Measurements from ENCODE around the gene TOM1. TPM values are rescaled to one million over a fixed set of nuclear protein-coding genes. Genes with fewer than 3 reads are reported as not detected.

The TOM1 gene
- total and polyA plus RNA-seq, 10 of the 15 experiments (the other 5 are each of a cell fraction or from before 2014, with no cell fraction given): 2.2 to 64.6 (median 40.3) TPM

DNA sequence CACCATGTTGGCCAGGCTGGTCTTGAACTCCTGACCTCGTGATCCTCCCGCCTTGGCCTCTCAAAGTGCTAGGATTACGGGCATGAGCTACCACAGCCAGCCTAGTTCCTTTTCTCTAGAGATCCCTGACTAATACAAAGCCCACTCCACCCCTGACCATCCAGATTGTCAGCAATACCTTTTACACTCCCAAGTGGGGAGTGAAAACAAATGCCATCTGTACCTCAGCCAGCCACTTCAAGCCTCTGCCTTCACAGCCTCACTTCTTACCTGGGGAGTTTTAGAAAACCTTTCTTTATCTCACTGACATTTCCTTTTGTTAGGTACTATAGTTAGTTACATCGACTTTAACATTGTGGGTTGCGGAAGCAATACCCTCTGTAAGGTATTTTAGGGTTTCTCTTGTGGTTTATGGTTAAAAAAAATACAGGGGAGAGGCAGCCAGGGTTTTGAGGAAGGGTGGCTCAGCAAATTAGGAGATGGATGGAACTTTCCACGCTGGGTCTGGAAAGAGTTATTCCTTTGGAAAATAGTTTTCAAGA, 8.9 kb downstream of the TOM1 start (continued):
- TF ChIP-seq ZBED1 (IDR thresholded peaks at IDR 0.05; ENCODE audit: borderline replicate concordance) (peak; percentile 76; the same call in 1 of the 2 replicates), CBX3 (IDR thresholded peaks at IDR 0.05; ENCODE audit: borderline replicate concordance, low read depth) (no peak), RUNX3 (IDR thresholded peaks at IDR 0.05; ENCODE audit: low read length) (peak; percentile 100), MEF2B (IDR thresholded peaks at IDR 0.05; ENCODE audit: partially characterized antibody, poor library complexity, severe bottlenecking) (peak; percentile 93), IKZF1 (conservative IDR thresholded peaks at IDR 0.05) (peak; percentile 72; the same call in 1 of the 2 replicates), HDAC6 (IDR thresholded peaks at IDR 0.05; ENCODE audit: unreplicated experiment) (no peak), EED (IDR thresholded peaks at IDR 0.05; ENCODE audit: low read depth) (peak; percentile 88), MYB (IDR thresholded peaks at IDR 0.05; ENCODE audit: borderline replicate concordance, low read depth, low read length) (no peak)

DNA sequence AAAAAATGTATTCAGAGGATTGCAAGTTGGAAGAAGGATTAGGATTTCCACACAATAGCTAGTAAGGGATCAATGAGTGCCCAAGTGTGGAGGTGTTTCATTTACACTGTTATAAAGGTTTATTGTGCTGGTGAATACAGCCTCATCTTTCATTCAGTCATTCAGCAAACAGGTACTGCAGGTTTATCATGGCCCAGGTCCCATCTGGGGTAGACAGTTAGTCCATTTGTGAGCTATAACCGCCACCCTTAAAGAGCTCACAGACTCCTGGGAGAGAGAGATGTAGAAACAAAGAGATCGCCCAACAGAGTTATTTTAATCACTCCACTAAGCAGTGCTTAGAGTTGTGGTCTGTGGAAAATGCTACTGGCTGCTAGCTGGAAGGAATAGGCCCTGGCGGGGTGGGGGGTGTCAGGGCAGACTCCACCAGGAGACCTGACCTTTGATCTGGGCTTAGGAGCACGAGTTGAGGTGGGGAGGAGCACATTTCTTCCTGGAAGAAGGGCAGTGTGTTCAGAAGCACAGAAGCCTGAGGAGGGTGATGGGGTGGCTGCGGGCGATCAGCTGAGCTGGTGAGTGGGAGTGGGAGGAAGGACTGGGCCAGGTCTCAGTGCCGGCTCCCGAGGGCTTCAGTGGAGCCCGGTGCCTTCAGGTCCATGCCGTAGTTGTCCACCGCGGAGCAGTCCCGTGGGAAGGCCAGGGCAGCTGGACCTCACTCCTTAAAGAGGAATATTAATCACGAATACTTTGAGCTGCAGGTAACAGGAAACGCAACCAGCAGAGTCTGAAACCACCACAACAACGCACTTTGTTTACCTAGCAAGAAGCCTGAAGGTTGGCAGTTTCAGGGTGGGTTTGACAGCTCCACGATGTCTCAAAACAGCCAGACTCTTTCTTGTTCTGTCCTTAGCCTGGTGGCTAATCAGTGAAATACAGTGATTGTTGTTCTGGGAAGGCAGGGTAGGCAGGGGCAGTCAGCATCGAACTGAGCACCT, 11.2 kb downstream of the TOM1 start:
- in situ Hi-C loops (cut with MboI): no loop called here
- Histone ChIP-seq H3K4me1 (ENCODE audit: control insufficient read depth, insufficient read depth, low read length) (peaks cover 76% of the 10 kb centered on the region), H3K4me2 (ENCODE audit: control insufficient read depth, insufficient read depth) (peak overlapping the region; percentile 38), H3K4me3 (peak overlapping the region; percentile 6; the same call in 1 of the 2 replicates), H3K9me3 (replicated peaks; ENCODE audit: control insufficient read depth, insufficient read depth, low read length) (no peaks in the 10 kb centered on the region), H2AFZ (ENCODE audit: control insufficient read depth, low read depth, low read length) (no peak overlapping the region), H3K27me3 (replicated peaks in 1 of 2; ENCODE audit: control insufficient read depth in 2 of 2, insufficient read depth in 2 of 2, low read length in 1 of 2) (no peaks in the 10 kb centered on the region), H4K20me1 (ENCODE audit: control insufficient read depth, insufficient read depth) (peaks cover 2% of the 10 kb centered on the region; the same call in 1 of the 2 replicates), H3K27ac (ENCODE audit: control insufficient read depth, insufficient read depth) (peak overlapping the region; percentile 43), H3K9ac (ENCODE audit: control insufficient read depth, insufficient read depth, low read length) (peak overlapping the region; percentile 30; the same call in 1 of the 2 replicates), H3K36me3 (ENCODE audit: control insufficient read depth in 2 of 2, insufficient read depth in 2 of 2, low read length in 1 of 2) (no peaks in the 10 kb centered on the region), H3K79me2 (ENCODE audit: control insufficient read depth, insufficient read depth, low read length) (peaks cover 7% of the 10 kb centered on the region)
- intact Hi-C loops (cut with micrococcal nuclease; ENCODE audit: unreplicated experiment): no loop called here
- CTCF ChIA-PET: interaction anchor here (0.6 to 1.3 kb wide), 8 partner anchors 11 to 271 kb away, joined by 3 to 4 read pairs (median 3); partner anchors contain the start of gene TOM1
- RAD21 ChIA-PET (ENCODE audit: unreplicated experiment): interaction anchor here (0.7 to 4.8 kb wide), 8 partner anchors 9 to 80 kb away, joined by 3 to 16 read pairs (median 3); partner anchors contain the start of gene TOM1
- FAIRE-seq (no peak), DNase-seq (ENCODE audit: low read depth, low spot score) (no peak), ATAC-seq (peak; percentile 36)
- 12% methylated on average over 18 of the region's 18 CpGs for WGBS (ENCODE audit: insufficient coverage, insufficient replicate concordance, low lambda C conversion rate, missing lambda C conversion rate)
- SMC1A ChIA-PET (ENCODE audit: uncharacterized antibody, unreplicated experiment): interaction anchor here (0.5 to 4.1 kb wide), 12 partner anchors 8 to 640 kb away, joined by 3 to 23 read pairs (median 4); partner anchors contain the start of gene TOM1
- POLR2A ChIA-PET: interaction anchor here (1.2 to 3.0 kb wide), 3 partner anchors 11 to 100 kb away, joined by 4 to 23 read pairs (median 4); partner anchors contain the start of gene TOM1
- BruUV-seq (replicated peaks): no TSS peak
- TF ChIP-seq RUNX3 (IDR thresholded peaks at IDR 0.05; ENCODE audit: low read length) (peak; percentile 66), MTA3 (IDR thresholded peaks at IDR 0.05; ENCODE audit: borderline replicate concordance, low read length) (0 out of 2 replicates have a peak, but pooled peaks have one; percentile 43), NRF1 (conservative IDR thresholded peaks at IDR 0.05; ENCODE audit: low read depth, low read length) (no peak), TCF7 (IDR thresholded peaks at IDR 0.05; ENCODE audit: borderline replicate concordance) (no peak), NBN (IDR thresholded peaks at IDR 0.05) (no peak), NR2F1 (conservative IDR thresholded peaks at IDR 0.05) (peak; percentile 44), MTA2 (IDR thresholded peaks at IDR 0.05; ENCODE audit: low read depth) (0 out of 2 replicates have a peak, but pooled peaks have one; percentile 14), GATAD2B (conservative IDR thresholded peaks at IDR 0.05; ENCODE audit: low read depth) (peak; percentile 49; the same call in 1 of the 2 replicates), SPI1 (IDR thresholded peaks at IDR 0.05; ENCODE audit: borderline replicate concordance, insufficient read depth, low read depth, low read length) (no peak), CREM (IDR thresholded peaks at IDR 0.05; ENCODE audit: low read depth) (0 out of 2 replicates have a peak, but pooled peaks have one; percentile 12), EED (IDR thresholded peaks at IDR 0.05; ENCODE audit: low read depth) (peak; percentile 49; the same call in 1 of the 2 replicates), SP1 (IDR thresholded peaks at IDR 0.05; ENCODE audit: low read depth, low read length) (no peak)
- TF ChIP-seq, protein P1, sequence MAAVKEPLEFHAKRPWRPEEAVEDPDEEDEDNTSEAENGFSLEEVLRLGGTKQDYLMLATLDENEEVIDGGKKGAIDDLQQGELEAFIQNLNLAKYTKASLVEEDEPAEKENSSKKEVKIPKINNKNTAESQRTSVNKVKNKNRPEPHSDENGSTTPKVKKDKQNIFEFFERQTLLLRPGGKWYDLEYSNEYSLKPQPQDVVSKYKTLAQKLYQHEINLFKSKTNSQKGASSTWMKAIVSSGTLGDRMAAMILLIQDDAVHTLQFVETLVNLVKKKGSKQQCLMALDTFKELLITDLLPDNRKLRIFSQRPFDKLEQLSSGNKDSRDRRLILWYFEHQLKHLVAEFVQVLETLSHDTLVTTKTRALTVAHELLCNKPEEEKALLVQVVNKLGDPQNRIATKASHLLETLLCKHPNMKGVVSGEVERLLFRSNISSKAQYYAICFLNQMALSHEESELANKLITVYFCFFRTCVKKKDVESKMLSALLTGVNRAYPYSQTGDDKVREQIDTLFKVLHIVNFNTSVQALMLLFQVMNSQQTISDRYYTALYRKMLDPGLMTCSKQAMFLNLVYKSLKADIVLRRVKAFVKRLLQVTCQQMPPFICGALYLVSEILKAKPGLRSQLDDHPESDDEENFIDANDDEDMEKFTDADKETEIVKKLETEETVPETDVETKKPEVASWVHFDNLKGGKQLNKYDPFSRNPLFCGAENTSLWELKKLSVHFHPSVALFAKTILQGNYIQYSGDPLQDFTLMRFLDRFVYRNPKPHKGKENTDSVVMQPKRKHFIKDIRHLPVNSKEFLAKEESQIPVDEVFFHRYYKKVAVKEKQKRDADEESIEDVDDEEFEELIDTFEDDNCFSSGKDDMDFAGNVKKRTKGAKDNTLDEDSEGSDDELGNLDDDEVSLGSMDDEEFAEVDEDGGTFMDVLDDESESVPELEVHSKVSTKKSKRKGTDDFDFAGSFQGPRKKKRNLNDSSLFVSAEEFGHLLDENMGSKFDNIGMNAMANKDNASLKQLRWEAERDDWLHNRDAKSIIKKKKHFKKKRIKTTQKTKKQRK (IDR thresholded peaks at IDR 0.05; ENCODE audit: low read depth, low read length): no peak

Data from GM12878 (cell line).